Karpas-422 (cell line): ENCODE measurements around the gene TAS2R1. TPM values are rescaled to one million over a fixed set of nuclear protein-coding genes. Genes with fewer than 3 reads are reported as not detected.

ENCODE experiments used
- DNase-seq: peaks from one replicate; pipeline ENCODE4 v3.0.0-alpha.2; 2015
- H2AFZ ChIP-seq: fragments of 200-600 bp; sonication (generic); 2 replicates; pipeline ENCODE4 v1.6.1; 2014; ENCODE audit warnings: antibody characterized with exemption, low read length, mixed read lengths
- H3K27ac ChIP-seq: fragments of 200-600 bp; sonication (generic); 2 replicates; pipeline ENCODE4 v1.5.1; 2014; ENCODE audit warnings: mild to moderate bottlenecking, low read length, moderate library complexity
- H3K27me3 ChIP-seq: fragments of 200-600 bp; sonication (generic); 2 replicates; pipeline ENCODE4 v1.6.1; 2014; ENCODE audit warnings: low read length, mixed read lengths
- H3K36me3 ChIP-seq: fragments of 200-600 bp; sonication (generic); 2 replicates; pipeline ENCODE4 v1.6.1; 2014; ENCODE audit warnings: low read length, mixed read lengths; ENCODE audit not compliant: insufficient read depth
- H3K4me1 ChIP-seq: fragments of 200-600 bp; sonication (generic); 2 replicates; pipeline ENCODE4 v1.6.1; 2014; ENCODE audit warnings: mild to moderate bottlenecking, low read length, mixed read lengths
- H3K4me2 ChIP-seq: fragments of 200-600 bp; sonication (generic); 2 replicates; pipeline ENCODE4 v1.6.1; 2014; ENCODE audit warnings: low read length, low read depth, mild to moderate bottlenecking; ENCODE audit not compliant: poor library complexity, severe bottlenecking
- H3K4me3 ChIP-seq: fragments of 200-600 bp; sonication (generic); 2 replicates; pipeline ENCODE4 v1.5.1; 2014; ENCODE audit warnings: mild to moderate bottlenecking, antibody characterized with exemption, low read length, mixed read lengths
- H3K79me2 ChIP-seq: fragments of 200-600 bp; sonication (generic); 2 replicates; pipeline ENCODE4 v1.6.1; 2014; ENCODE audit warnings: mild to moderate bottlenecking, low read length, mixed read lengths
- H3K9ac ChIP-seq: fragments of 200-600 bp; sonication (generic); 2 replicates; pipeline ENCODE4 v1.6.0; 2014; ENCODE audit warnings: low read length
- H3K9me2 ChIP-seq: fragments of 200-600 bp; sonication (generic), shearing (Covaris generic); replicated peaks from 2 replicates; pipeline ENCODE4 v1.6.0; 2014; ENCODE audit warnings: mild to moderate bottlenecking, low read length, moderate library complexity; ENCODE audit not compliant: insufficient read depth
- H3K9me3 ChIP-seq: fragments of 300-700, 200-600 bp; sonication (generic); 2 replicates; pipeline ENCODE4 v1.6.1; 2014; ENCODE audit warnings: low read length, mixed read lengths
- H4K20me1 ChIP-seq: fragments of 200-600 bp; sonication (generic); 2 replicates; pipeline ENCODE4 v1.6.1; 2014; ENCODE audit warnings: mild to moderate bottlenecking, antibody characterized with exemption, low read length, low read depth; ENCODE audit not compliant: insufficient read depth
- total RNA-seq: library from RNA; depleted of rRNA; stranded (reverse); fragments of >200 nt; shearing (Covaris generic); gene quantifications from 2 replicates; pipeline ENCODE4 v1.2.3, GENCODE V29; 2014; ENCODE audit warnings: low replicate concordance; rRNA removed

TAS2R1 gene
- not detected in 2 replicates for total RNA-seq

GRCh38 chr5:9630251-9630650 is at the start of gene TAS2R1:
TSS of gene TAS2R1 (minus strand) at chr5:9630351. CDS start at chr5:9630032, 319 bp downstream.
- H2AFZ ChIP-seq = no peak within 1 kb of the TSS

DNA sequence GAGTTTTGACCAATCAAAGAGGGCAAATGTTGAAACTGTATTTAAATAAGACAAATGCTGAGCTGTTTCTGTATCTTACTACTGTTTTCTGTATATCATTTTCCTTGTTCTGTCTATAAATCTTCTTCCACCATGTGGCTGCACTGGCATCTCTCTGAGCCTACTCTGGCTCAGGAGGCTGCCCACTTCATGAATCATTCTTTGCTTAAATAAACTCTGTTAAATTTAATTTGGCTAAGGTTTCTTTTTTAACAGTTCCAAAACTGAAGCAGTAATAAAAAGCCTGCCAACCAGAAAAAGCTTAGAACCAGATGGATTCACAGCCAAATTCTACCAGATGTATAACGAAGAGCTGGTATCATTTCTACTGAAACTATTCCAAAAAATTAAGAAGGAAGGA is 40.2 kb upstream of the TAS2R1 start:
- no peak overlapping the region for H3K4me2 ChIP-seq
- H3K27me3 ChIP-seq = no peaks in the 10 kb centered on the region
- no peaks in the 10 kb centered on the region for H3K4me1 ChIP-seq
- no peak overlapping the region for H3K27ac ChIP-seq
- H3K9me2 ChIP-seq = no peaks in the 10 kb centered on the region
- no peaks in the 10 kb centered on the region for H3K9me3 ChIP-seq
- DNase-seq = no peak
- H3K36me3 ChIP-seq = no peaks in the 10 kb centered on the region
- no peak overlapping the region for H3K4me3 ChIP-seq
- no peak overlapping the region for H2AFZ ChIP-seq
- no peaks in the 10 kb centered on the region for H3K79me2 ChIP-seq
- H4K20me1 ChIP-seq = no peaks in the 10 kb centered on the region
- H3K9ac ChIP-seq = no peak overlapping the region

More at GRCh38 chr5:9630251-9630650, at the start of gene TAS2R1:
- Histone ChIP-seq H3K4me3 (no peak within 1 kb of the TSS), H3K36me3 (no peaks in the 10 kb centered on the region), H3K9me3 (0 out of 2 replicates have a peak, but pooled peaks cover 3% of the 10 kb centered on the region), H3K27ac (no peak within 1 kb of the TSS), H3K9ac (no peak within 1 kb of the TSS), H3K79me2 (no peaks in the 10 kb centered on the region), H3K4me2 (no peak within 1 kb of the TSS), H4K20me1 (no peaks in the 10 kb centered on the region), H3K4me1 (no peaks in the 10 kb centered on the region), H3K9me2 (no peaks in the 10 kb centered on the region), H3K27me3 (no peaks in the 10 kb centered on the region)
- no peak for DNase-seq

- H3K4me1 ChIP-seq = no peaks in the 10 kb centered on the region
- H3K9me2 ChIP-seq = no peaks in the 10 kb centered on the region
- no peak for DNase-seq
- H3K9me3 ChIP-seq = no peaks in the 10 kb centered on the region
- no peak overlapping the region for H2AFZ ChIP-seq
- H3K4me2 ChIP-seq = no peak overlapping the region
- no peaks in the 10 kb centered on the region for H3K36me3 ChIP-seq
- no peak overlapping the region for H3K27ac ChIP-seq
- H3K79me2 ChIP-seq = no peaks in the 10 kb centered on the region
- no peaks in the 10 kb centered on the region for H3K27me3 ChIP-seq
- H3K9ac ChIP-seq = no peak overlapping the region
- H4K20me1 ChIP-seq = no peaks in the 10 kb centered on the region
- no peak overlapping the region for H3K4me3 ChIP-seq
Measured at GRCh38 chr5:9667906-9668305, 37.8 kb upstream of the TAS2R1 start.

DNA sequence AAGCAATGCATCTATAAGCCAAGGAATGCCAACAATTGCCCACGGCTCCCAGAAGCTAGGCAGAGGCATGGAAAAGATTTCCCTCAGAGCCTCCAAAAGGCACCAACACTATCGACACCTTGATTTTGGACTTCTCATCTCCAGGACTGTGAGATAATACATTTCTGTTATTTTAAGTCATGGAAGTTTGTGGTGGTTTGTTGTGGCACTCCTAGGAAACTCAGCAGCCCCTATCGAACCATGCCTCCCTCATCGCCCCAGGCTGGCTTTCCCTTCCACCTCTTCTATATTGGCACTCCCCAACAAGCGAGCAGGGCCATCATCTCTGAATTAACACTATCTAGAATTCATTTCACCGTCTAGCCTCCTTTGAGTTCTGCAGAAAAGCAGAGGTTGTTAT is 33.7 kb upstream of the TAS2R1 start:
- Histone ChIP-seq H3K4me2 (no peak overlapping the region), H3K4me1 (no peaks in the 10 kb centered on the region), H3K36me3 (no peaks in the 10 kb centered on the region), H4K20me1 (no peaks in the 10 kb centered on the region), H3K27ac (no peak overlapping the region), H2AFZ (no peak overlapping the region), H3K79me2 (no peaks in the 10 kb centered on the region), H3K9me2 (no peaks in the 10 kb centered on the region), H3K9ac (no peak overlapping the region), H3K9me3 (no peaks in the 10 kb centered on the region), H3K4me3 (no peak overlapping the region), H3K27me3 (no peaks in the 10 kb centered on the region)
- DNase-seq = no peak

- Histone ChIP-seq H3K9me3 (no peaks in the 10 kb centered on the region), H3K4me1 (no peaks in the 10 kb centered on the region), H3K79me2 (no peaks in the 10 kb centered on the region), H3K27ac (no peak overlapping the region), H3K4me2 (no peak overlapping the region), H3K9ac (no peak overlapping the region), H3K4me3 (no peak overlapping the region), H3K27me3 (no peaks in the 10 kb centered on the region), H2AFZ (no peak overlapping the region), H4K20me1 (no peaks in the 10 kb centered on the region), H3K9me2 (no peaks in the 10 kb centered on the region), H3K36me3 (no peaks in the 10 kb centered on the region)
- no peak for DNase-seq
Measured at GRCh38 chr5:9661316-9662015, 31.3 kb upstream of the TAS2R1 start.

GRCh38 chr5:9658706-9659105 is 28.6 kb upstream of the TAS2R1 start:
- Histone ChIP-seq H3K27ac (no peak overlapping the region), H3K4me2 (no peak overlapping the region), H3K36me3 (no peaks in the 10 kb centered on the region), H3K9me2 (no peaks in the 10 kb centered on the region), H3K4me3 (no peak overlapping the region), H3K4me1 (no peaks in the 10 kb centered on the region), H3K27me3 (no peaks in the 10 kb centered on the region), H4K20me1 (no peaks in the 10 kb centered on the region), H3K79me2 (no peaks in the 10 kb centered on the region), H2AFZ (no peak overlapping the region), H3K9ac (no peak overlapping the region), H3K9me3 (no peaks in the 10 kb centered on the region)
- DNase-seq = no peak

GRCh38 chr5:9657819-9658218 is 27.7 kb upstream of the TAS2R1 start:
- H3K4me3 ChIP-seq = no peak overlapping the region
- H3K36me3 ChIP-seq = no peaks in the 10 kb centered on the region
- no peaks in the 10 kb centered on the region for H4K20me1 ChIP-seq
- DNase-seq = no peak
- H3K4me2 ChIP-seq = no peak overlapping the region
- H2AFZ ChIP-seq = no peak overlapping the region
- H3K9me2 ChIP-seq = no peaks in the 10 kb centered on the region
- no peak overlapping the region for H3K27ac ChIP-seq
- no peaks in the 10 kb centered on the region for H3K27me3 ChIP-seq
- no peaks in the 10 kb centered on the region for H3K9me3 ChIP-seq
- no peaks in the 10 kb centered on the region for H3K79me2 ChIP-seq
- H3K4me1 ChIP-seq = no peaks in the 10 kb centered on the region
- H3K9ac ChIP-seq = no peak overlapping the region

DNA sequence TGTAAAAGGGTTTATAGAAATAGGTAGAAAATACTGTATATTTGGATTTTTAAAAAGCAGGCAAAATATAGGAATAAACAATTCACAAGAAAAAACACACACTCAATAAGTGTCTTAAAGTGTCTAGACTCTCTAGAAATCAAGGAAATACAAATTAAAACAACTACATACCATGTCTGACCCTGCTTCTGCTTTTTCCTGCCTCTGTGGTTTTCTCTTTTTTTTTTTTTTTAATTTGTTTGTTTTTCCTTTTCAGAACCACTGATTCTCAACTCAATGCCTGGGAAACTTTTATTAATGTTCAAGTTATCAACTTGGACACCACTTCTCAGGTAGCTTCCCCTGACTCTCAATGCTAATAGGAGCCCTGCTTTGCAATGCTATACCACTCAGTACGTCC is 25.5 kb upstream of the TAS2R1 start:
- Histone ChIP-seq H4K20me1 (no peaks in the 10 kb centered on the region), H3K9me2 (no peaks in the 10 kb centered on the region), H3K27ac (no peak overlapping the region), H3K9ac (no peak overlapping the region), H3K79me2 (no peaks in the 10 kb centered on the region), H3K4me3 (no peak overlapping the region), H3K4me1 (no peaks in the 10 kb centered on the region), H3K9me3 (no peaks in the 10 kb centered on the region), H2AFZ (no peak overlapping the region), H3K4me2 (no peak overlapping the region), H3K27me3 (no peaks in the 10 kb centered on the region), H3K36me3 (no peaks in the 10 kb centered on the region)
- no peak for DNase-seq
